ENCODE data around the gene CACNA1I.

DNA sequence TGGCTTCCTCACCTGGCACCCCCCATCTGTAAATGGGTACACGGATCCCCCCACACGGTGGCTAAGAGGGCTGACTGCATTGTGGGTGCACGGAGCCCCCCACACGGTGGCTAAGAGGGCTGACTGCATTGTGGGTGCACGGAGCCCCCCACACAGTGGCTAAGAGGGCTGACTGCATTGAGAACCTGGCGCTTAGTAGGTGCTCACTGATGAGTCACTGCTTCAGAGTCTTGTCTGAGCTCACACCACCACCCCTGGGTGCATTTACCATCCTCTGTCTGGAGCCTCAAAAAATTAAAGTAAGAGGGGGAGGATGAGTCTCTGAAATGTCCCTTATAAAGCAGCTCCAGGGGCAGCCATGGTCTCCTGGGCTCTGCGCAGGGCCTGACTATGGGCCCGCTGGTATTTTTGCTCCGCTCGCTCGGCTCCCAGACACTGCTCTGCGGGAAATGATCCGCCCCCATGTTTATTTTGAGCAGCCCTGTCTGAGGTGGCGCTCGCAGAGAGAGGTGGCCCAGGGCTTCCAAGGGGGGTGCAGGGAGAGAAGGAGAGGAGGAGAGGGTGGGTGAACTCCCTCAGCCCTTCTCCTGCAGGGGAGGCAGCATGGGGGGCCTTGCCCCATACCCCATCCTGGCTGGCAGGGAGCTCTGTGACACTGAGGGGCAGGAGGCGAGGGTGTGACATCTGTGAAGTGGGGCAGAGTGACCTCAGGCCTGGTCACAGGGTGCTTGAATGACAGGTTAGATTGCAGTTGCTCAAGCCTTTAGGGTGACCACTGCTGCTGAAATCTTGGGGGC is 82.6 kb downstream of the CACNA1I start:
- TF ChIP-seq, protein P1, sequence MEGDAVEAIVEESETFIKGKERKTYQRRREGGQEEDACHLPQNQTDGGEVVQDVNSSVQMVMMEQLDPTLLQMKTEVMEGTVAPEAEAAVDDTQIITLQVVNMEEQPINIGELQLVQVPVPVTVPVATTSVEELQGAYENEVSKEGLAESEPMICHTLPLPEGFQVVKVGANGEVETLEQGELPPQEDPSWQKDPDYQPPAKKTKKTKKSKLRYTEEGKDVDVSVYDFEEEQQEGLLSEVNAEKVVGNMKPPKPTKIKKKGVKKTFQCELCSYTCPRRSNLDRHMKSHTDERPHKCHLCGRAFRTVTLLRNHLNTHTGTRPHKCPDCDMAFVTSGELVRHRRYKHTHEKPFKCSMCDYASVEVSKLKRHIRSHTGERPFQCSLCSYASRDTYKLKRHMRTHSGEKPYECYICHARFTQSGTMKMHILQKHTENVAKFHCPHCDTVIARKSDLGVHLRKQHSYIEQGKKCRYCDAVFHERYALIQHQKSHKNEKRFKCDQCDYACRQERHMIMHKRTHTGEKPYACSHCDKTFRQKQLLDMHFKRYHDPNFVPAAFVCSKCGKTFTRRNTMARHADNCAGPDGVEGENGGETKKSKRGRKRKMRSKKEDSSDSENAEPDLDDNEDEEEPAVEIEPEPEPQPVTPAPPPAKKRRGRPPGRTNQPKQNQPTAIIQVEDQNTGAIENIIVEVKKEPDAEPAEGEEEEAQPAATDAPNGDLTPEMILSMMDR (IDR thresholded peaks at IDR 0.05): no peak
- no peak for TF ChIP-seq EP300 (IDR thresholded peaks at IDR 0.05)
